GOT3 (cell line): ENCODE results near the gene ASB13.

Experiments
- DNase-seq: peaks from one replicate; lab custom pipeline; 2025; ENCODE audit warnings: mixed read lengths; lab: John Stamatoyannopoulos, UW

ASB13 gene

DNA sequence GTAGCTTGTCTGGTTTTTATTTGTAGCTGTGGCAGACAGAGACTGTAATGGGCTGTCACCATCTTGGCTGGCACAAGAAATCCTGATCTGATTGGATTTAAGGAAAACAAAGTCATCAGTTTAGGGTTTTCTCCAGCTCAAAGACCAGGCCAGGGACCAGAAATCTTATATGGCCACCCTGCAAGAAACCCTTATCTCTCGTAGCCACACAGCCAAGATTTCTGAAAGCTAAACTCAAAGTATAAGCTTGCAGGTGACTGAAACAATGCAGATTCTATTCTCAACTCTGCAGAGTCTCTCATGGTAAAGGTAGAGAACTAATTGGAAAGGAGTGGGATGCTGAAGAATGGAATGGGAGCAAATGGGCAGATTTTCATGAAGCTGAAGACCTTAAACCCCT is 3.2 kb upstream of the ASB13 start:
- DNase-seq = no peak

- no peak for DNase-seq
Observed at GRCh38 chr10:5668429-5668828, 2.0 kb upstream of the ASB13 start.

DNA sequence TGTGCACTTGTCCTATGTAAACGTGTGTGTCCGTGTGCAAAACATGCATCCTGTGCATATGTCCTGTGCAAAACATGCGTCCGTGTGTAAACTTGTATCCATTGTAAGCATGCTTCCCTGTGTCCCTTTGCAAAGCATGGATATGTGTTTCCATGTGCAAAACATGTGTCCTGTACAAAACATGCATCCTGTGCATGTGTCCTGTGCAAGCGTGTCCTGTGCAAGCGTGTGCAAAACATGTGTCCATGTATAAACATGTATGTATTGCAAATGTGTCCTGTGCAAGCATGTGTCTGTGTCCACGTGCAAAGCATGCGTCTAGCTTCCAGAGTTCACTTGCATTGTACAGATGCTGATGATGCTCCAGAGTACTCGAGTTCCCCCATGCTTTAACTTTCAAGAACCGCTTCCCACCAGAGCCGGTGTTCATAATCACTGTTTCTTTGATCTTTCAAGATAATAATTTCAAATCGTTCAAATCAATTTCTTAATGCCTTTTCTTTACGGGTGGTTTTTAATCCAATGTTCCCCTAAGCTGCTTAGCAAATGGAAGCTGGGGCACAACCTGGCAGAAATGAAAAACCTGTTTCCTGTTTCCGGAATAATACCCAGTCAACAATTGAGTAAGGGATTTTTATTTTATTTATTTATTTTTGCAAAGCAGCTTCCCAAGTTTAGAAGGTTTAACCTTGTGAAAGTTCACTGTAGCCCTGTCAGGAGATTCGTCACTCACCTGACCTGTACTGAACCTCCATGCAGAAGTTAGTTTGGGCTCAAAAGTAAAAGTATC is 641 bp upstream of the ASB13 start:
- no peak for DNase-seq

DNA sequence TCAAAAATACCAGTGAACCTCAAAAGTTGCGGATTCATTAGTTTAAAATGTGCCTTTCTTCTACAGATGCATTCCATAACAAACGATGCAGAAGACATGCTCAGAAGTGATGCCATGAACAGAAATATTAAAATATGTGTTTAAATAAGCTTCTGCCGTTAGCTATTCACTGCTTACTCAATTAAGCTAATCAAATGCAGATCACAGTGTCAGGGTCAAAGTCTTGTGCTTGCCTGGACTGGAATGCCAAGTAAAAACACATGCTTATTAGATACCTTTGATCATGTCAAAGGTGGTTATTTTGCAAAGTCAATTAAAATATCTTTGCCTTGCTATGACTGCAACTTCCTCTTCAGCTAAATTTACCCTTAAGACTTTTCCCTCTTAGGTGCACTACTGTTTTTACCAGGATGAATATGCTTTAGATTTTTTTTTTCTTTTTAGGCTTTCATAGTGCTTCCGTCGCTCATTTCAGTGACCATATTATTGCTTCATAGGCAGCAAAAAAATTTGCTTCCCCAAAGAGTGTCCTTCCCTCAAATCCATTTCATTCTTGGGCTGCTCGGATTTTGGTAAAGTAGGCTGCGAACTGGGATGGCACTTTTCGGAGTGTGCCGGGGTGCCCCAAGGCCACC is 905 bp downstream of the ASB13 start:
- DNase-seq = no peak

DNA sequence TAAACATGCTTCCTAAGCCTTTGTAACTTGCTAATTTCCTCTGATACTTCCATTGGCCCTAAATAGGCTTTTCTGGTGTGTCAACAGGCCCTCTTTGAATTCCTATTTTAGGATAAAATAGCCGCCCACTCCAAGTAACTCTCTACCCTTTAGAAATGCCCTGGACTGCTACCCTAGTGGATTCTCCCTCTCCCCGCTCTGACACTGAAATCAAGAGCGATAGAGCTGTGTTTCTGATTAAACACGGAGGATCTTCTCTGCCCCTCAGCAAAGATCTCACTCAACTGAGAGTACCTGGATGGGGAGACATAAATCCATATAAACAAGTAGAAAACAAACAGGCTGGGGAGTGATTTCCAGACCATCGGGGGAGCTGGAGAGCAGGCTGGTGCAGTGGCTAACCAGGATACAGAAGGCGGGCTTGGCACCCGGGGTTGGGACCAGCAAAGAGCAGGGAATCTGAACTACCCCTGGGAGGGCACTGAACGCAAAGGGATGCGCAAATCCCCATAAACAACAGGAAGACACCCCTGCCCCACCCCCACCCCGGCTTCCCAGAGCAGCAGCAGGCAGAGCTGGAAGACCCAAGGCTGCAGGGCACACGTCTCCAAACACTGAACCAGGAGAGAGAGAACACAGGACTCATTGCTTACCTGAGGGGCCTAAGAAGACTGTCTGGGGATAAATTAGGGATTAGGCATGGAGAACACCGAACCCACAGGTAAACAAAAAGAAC is 2.5 kb downstream of the ASB13 start:
- no peak for DNase-seq

GRCh38 chr10:5662708-5663579 is 3.5 kb downstream of the ASB13 start:
- no peak for DNase-seq

GRCh38 chr10:5661043-5661442 is 5.4 kb downstream of the ASB13 start:
- no peak for DNase-seq

GRCh38 chr10:5659702-5660528 is 6.5 kb downstream of the ASB13 start:
- no peak for DNase-seq

DNA sequence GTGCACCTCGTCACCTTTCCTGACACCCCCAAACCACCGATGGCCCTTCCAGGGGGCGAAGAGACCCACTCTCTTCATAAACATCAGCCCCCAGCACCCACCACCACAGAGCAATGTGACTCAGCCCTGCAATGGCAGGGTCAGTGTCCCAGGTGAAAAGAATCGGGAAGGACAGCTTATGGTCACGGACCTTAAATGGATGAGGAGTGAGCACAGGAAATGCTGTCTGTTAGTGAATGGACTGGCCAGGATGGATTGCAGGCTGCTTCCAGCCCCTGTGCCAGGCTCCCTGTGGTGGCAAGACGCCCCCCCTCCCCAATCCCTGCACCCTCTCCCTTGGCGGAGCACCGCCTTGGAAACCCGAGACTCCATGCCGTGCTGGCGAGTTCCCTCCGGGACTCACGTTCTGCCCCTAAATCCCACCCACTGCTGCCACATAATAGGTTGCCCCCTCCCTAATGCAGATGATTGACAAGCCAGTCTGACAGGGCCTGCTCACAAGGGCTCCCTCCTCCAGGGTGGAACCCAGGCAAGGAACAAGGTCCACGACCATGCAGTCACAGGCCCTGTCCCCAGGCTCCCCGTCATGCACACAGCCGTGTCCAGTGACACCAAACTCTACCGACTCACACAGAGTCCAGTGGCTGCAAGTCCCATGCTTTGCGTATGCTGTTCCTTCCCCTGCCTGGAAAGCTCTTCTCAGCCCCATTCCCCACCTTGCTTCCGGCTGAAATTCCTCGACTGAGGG is 7.3 kb downstream of the ASB13 start:
- DNase-seq = no peak

- DNase-seq = no peak
Observed at GRCh38 chr10:5656737-5657579, 9.4 kb downstream of the ASB13 start.

- no peak for DNase-seq
Observed at GRCh38 chr10:5655121-5655520, 11.3 kb downstream of the ASB13 start.

GRCh38 chr10:5654218-5654755 is 12.1 kb downstream of the ASB13 start:
- DNase-seq = no peak

DNA sequence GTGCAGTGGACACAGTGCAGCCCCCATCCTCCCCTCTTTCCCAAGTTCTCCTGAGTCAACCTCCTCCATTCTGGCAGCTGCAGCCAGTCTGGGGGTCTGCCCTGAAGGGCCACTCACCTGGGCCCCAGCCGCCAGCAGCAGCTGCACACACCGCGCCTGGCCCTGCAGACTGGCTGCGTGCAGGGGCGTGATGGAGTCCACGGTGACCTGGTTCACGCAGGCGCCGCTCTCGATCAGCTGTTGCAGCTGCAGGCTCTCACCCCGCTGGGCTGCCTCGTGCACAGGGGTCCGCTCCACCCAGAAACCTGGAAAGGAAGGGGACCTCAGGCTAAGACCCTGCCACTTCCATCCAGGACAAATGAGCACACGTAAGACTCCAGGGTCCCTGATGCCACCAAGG is 13.6 kb downstream of the ASB13 start:
- no peak for DNase-seq

DNA sequence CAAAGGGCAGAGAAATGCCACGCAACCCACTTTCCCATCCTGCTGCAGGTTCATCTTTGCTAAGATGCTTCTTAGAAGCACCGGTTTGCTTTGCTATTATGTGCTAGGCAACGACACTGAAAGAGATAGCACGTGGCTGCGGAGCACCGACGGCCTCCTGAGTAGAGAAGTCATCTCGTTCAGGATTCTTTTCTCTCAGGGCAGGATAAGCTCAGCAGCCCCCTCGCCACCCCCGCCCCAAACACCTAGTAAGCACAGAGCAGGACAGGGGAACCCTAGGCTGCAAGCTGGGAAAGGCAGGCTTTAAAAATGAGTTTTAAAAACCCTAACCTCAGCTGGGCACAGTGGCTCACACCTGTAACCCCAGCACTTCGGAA is 15.0 kb downstream of the ASB13 start:
- DNase-seq = no peak

GRCh38 chr10:5650664-5651387 is 15.6 kb downstream of the ASB13 start:
- no peak for DNase-seq

DNA sequence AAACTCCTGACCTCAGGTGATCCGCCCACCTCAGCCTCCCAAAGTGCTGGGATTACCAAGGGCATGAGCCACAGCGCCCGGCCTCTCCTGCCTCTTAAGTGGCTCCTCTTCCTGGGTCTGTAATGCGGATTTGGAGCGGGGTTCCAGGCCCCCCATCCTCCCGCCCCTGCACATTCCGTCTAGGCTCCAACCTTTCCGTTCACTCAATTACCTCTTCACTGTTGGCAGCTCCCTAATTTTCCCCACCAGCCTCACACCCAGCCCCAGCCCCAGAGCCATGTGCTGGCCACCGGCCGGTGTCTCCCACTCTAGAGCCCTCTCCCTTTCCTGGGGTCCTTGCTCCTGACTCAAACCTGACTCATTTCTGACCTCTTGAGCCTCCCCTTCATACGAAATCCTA is 16.6 kb downstream of the ASB13 start:
- DNase-seq = no peak

GRCh38 chr10:5648494-5649457 is 17.6 kb downstream of the ASB13 start:
- no peak for DNase-seq
